WTC11 (cell line): ENCODE data around the gene UBASH3A.

ENCODE experiments used
- ATF2 ChIP-seq: sonication (generic); formaldehyde crosslinking; IDR thresholded peaks from 2 replicates; pipeline ENCODE4 v1.8.1; 2022; ENCODE audit warnings: low read depth, missing genetic modification reagents, borderline replicate concordance
- CREB1 ChIP-seq: sonication (generic); formaldehyde crosslinking; IDR thresholded peaks from 2 replicates; pipeline ENCODE4 v1.8.0; 2023; ENCODE audit warnings: mild to moderate bottlenecking, missing genetic modification reagents
- ESRRA ChIP-seq: sonication (generic); formaldehyde crosslinking; IDR thresholded peaks from 2 replicates; pipeline ENCODE4 v1.8.1; 2022; ENCODE audit warnings: mild to moderate bottlenecking, missing genetic modification reagents, borderline replicate concordance
- NFYB ChIP-seq: sonication (generic); formaldehyde crosslinking; conservative IDR thresholded peaks from 2 replicates; pipeline ENCODE4 v1.8.0; 2022; ENCODE audit warnings: low read depth, missing genetic modification reagents
- PRRX2 ChIP-seq: fragments of 250-450 bp; sonication (Bioruptor Pico); IDR thresholded peaks from 2 replicates; pipeline ENCODE4 v1.8.0; 2021; ENCODE audit warnings: mild to moderate bottlenecking
- USF2 ChIP-seq: sonication (generic); formaldehyde crosslinking; IDR thresholded peaks from 2 replicates; pipeline ENCODE4 v1.8.1; 2023; ENCODE audit warnings: mild to moderate bottlenecking, missing genetic modification reagents, moderate library complexity
- ZNF219 ChIP-seq: sonication (generic); formaldehyde crosslinking; IDR thresholded peaks from 2 replicates; pipeline ENCODE4 v1.8.0; 2023; ENCODE audit warnings: missing genetic modification reagents, mild to moderate bottlenecking, borderline replicate concordance
- TF ChIP-seq, protein P1 (sequence below): fragments of 200-600 bp; IDR thresholded peaks from 2 replicates; pipeline ENCODE4 v1.8.0; 2022; ENCODE audit warnings: antibody characterized with exemption
- TF ChIP-seq, protein P2 (sequence below): sonication (generic); formaldehyde crosslinking; conservative IDR thresholded peaks from 2 replicates; pipeline ENCODE4 v1.8.1; 2023; ENCODE audit warnings: mild to moderate bottlenecking, low read depth, missing genetic modification reagents, moderate library complexity

DNA sequence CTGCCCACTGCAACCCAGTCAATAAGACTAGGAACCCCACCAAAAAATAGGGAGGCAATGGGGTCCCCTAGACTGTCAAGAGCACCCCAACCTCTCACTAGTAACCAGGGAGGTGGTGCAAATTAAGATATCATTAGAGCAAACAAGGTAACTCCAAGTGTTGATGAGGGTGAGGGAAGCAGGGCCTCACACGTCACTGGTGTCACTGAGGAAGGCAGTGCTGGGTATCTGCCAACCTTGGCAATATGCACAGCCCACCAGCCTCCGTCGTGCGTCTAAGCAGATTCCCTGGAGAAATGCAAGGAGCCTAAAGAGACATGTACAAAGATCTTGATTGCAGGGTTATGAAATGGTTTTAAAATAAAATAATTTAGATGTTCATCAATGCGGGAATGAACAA, 3.8 kb downstream of the UBASH3A start:
- TF ChIP-seq NFYB (CRISPR knock-in tag) (no peak), ESRRA (CRISPR knock-in tag) (no peak), ATF2 (CRISPR knock-in tag) (no peak), PRRX2 (no peak), USF2 (no peak), CREB1 (CRISPR knock-in tag) (no peak), ZNF219 (CRISPR knock-in tag) (no peak)
- TF ChIP-seq, protein P1, sequence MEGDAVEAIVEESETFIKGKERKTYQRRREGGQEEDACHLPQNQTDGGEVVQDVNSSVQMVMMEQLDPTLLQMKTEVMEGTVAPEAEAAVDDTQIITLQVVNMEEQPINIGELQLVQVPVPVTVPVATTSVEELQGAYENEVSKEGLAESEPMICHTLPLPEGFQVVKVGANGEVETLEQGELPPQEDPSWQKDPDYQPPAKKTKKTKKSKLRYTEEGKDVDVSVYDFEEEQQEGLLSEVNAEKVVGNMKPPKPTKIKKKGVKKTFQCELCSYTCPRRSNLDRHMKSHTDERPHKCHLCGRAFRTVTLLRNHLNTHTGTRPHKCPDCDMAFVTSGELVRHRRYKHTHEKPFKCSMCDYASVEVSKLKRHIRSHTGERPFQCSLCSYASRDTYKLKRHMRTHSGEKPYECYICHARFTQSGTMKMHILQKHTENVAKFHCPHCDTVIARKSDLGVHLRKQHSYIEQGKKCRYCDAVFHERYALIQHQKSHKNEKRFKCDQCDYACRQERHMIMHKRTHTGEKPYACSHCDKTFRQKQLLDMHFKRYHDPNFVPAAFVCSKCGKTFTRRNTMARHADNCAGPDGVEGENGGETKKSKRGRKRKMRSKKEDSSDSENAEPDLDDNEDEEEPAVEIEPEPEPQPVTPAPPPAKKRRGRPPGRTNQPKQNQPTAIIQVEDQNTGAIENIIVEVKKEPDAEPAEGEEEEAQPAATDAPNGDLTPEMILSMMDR = no peak
- TF ChIP-seq, protein P2, sequence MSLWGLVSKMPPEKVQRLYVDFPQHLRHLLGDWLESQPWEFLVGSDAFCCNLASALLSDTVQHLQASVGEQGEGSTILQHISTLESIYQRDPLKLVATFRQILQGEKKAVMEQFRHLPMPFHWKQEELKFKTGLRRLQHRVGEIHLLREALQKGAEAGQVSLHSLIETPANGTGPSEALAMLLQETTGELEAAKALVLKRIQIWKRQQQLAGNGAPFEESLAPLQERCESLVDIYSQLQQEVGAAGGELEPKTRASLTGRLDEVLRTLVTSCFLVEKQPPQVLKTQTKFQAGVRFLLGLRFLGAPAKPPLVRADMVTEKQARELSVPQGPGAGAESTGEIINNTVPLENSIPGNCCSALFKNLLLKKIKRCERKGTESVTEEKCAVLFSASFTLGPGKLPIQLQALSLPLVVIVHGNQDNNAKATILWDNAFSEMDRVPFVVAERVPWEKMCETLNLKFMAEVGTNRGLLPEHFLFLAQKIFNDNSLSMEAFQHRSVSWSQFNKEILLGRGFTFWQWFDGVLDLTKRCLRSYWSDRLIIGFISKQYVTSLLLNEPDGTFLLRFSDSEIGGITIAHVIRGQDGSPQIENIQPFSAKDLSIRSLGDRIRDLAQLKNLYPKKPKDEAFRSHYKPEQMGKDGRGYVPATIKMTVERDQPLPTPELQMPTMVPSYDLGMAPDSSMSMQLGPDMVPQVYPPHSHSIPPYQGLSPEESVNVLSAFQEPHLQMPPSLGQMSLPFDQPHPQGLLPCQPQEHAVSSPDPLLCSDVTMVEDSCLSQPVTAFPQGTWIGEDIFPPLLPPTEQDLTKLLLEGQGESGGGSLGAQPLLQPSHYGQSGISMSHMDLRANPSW (CRISPR knock-in tag) = no peak
